Psoas muscle (tissue), 8 donors: ENCODE results near the gene ITGB8. TPM values are rescaled to one million over a fixed set of nuclear protein-coding genes. Genes with fewer than 3 reads are reported as not detected.

ENCODE experiments used
- ATAC-seq, 4 donors: fragments of 200-7000 bp; cut with Tn5 transposase; one replicate each; pipeline ENCODE4 v1.9.1; 2020; ENCODE audit warnings: moderate library complexity in 3 of 4, mild to moderate bottlenecking in 2 of 4
- DNase-seq, 2 donors: peaks; one replicate each; pipeline ENCODE4 v3.0.0-alpha.2; 2020
- H3K27ac ChIP-seq: fragments of 200-600 bp; one replicate; pipeline ENCODE4 v1.8.0; 2022
- H3K27me3 ChIP-seq, 3 donors: fragments of 200-600 bp in 1 of 3; one replicate each; pipeline versions ENCODE4 v1.6.1 to v1.8.0; 2013 to 2022; ENCODE audit warnings: low read length in 2 of 3, mild to moderate bottlenecking in 2 of 3, moderate library complexity in 1 of 3; ENCODE audit not compliant: insufficient read depth in 3 of 3
- H3K36me3 ChIP-seq, 2 donors: fragments of 200-600 bp in 1 of 2; one replicate each; pipeline versions ENCODE4 v1.6.1 to v1.8.0; 2013 to 2022; ENCODE audit warnings: low read depth in 1 of 2, mild to moderate bottlenecking in 1 of 2, moderate library complexity in 1 of 2; ENCODE audit not compliant: insufficient read depth in 1 of 2
- H3K4me1 ChIP-seq: fragments of 200-600 bp; one replicate; pipeline ENCODE4 v1.8.0; 2022
- H3K4me3 ChIP-seq: fragments of 200-600 bp; one replicate; pipeline ENCODE4 v1.8.0; 2022; ENCODE audit warnings: mild to moderate bottlenecking
- H3K9me3 ChIP-seq: fragments of 200-600 bp; one replicate; pipeline ENCODE4 v1.8.0; 2022
- WGBS, 3 donors: extraction: QIAGEN DNeasy Blood & Tissue Kit; methylation state at CpG; one replicate each; pipeline versions ENCODE4 v1.1.6 to v1.1.7; 2013; 5-methylcytosine and 5-hydroxymethylcytosine counted together
- intact Hi-C, 2 donors: fragments of 100-400 bp; cut with DNase I; formaldehyde crosslinking; loops; one replicate each; pipeline versions ENCODE4 v1.11.0 to v1.14.2; 2022
- polyA plus RNA-seq, 3 donors: library from polyadenylated mRNA; stranded (reverse); fragments of 200-250 nt; gene quantifications; one replicate each; pipeline ENCODE4 v1.2.3, GENCODE V29; 2013
- total RNA-seq, 4 donors: library from RNA; stranded (reverse); fragmentation: NEBNext Ultra II Directional in 2 of 4; extraction: Animal tissue kit (Norgen Biotek cat#: 25700) in 2 of 4; gene quantifications; one replicate each; pipeline versions ENCODE4 v1.2.1 to v1.2.4, GENCODE V29; 2021 to 2023
- TF ChIP-seq, protein P1 (sequence below): fragments of 200-600 bp; IDR thresholded peaks from one replicate; pipeline ENCODE4 v1.8.0; 2022; ENCODE audit warnings: antibody characterized with exemption
- donor health status: healthy with polysubstance abuse.
- donor health status: DM: no; HTN: no; CAD: no; lungs with moderate emphysema.
- donor health status: Bipolar disorder and iron deficiency.
- donor health status: healthy.
- donor health status: DM: yes; HTN: yes; CAD: no.
- donor health status: DM: no; HTN: no; CAD: no.
- donor health status: DM: no; HTN: no; CAD: no.
- donor health status: DM: yes; HTN: yes; CAD: no.

The ITGB8 gene
- total and polyA plus RNA-seq, 7 donors: 0.04 to 0.60 (median 0.12) TPM

DNA sequence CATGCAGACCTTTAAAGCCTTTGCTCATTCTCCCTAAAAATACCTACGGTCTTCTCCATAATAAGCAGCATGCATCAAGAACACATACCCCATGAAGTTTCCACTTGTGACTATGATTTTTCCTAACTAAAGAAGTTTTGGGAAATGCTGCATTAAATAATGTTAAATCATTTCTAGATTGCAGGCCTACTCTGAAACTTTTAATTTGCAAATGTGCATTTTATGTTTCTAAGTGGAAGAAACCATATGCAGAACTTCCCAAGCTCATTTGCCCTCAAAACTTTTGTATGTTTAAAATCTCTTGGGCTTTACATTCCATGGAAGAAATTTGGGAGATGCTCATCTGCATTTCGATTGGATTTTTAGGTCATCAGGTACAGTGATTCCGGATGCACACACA is 63.6 kb downstream of the ITGB8 start:
- ATAC-seq (no peak), DNase-seq (no peak)
- H3K4me3 ChIP-seq: no peak overlapping the region
- WGBS, 3 donors: 92 to 95% (median 93%) methylated on average over 3 of the region's 3 CpGs
- H3K27me3 ChIP-seq: no peaks in the 10 kb centered on the region
- H3K4me1 ChIP-seq: no peaks in the 10 kb centered on the region
- H3K27ac ChIP-seq: no peak overlapping the region
- H3K36me3 ChIP-seq: no peaks in the 10 kb centered on the region
- no peaks in the 10 kb centered on the region for H3K9me3 ChIP-seq
- intact Hi-C loops: no loop called here
- TF ChIP-seq, protein P1, sequence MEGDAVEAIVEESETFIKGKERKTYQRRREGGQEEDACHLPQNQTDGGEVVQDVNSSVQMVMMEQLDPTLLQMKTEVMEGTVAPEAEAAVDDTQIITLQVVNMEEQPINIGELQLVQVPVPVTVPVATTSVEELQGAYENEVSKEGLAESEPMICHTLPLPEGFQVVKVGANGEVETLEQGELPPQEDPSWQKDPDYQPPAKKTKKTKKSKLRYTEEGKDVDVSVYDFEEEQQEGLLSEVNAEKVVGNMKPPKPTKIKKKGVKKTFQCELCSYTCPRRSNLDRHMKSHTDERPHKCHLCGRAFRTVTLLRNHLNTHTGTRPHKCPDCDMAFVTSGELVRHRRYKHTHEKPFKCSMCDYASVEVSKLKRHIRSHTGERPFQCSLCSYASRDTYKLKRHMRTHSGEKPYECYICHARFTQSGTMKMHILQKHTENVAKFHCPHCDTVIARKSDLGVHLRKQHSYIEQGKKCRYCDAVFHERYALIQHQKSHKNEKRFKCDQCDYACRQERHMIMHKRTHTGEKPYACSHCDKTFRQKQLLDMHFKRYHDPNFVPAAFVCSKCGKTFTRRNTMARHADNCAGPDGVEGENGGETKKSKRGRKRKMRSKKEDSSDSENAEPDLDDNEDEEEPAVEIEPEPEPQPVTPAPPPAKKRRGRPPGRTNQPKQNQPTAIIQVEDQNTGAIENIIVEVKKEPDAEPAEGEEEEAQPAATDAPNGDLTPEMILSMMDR: no peak

DNA sequence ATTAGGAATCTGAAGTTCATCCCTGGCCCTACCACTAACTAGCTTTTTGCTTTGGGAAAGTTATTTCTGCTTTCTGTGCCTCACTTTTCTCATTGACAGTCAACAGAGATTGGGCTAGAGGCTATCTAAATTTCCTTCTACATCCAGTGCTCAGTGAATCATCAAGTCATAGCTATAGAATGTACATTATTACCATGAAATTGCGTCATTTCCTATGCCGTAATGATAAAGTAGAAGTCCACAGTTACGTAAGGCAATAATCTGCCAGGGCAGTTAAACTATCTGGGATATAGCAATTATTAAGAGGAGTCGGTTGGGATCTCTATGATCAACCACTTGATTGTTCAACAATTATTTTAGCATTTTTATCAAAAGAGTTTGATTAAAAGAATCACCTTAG is 64.4 kb downstream of the ITGB8 start:
- Histone ChIP-seq H3K4me1 (no peaks in the 10 kb centered on the region), H3K27ac (no peak overlapping the region), H3K9me3 (no peaks in the 10 kb centered on the region), H3K4me3 (no peak overlapping the region), H3K36me3 (no peaks in the 10 kb centered on the region), H3K27me3 (no peaks in the 10 kb centered on the region)
- TF ChIP-seq, protein P1: no peak
- ATAC-seq (no peak), DNase-seq (no peak)
- intact Hi-C loops: no loop called here
- 89 to 94% (median 90%) methylated on average over 4 of the region's 4 CpGs for WGBS, 3 donors

DNA sequence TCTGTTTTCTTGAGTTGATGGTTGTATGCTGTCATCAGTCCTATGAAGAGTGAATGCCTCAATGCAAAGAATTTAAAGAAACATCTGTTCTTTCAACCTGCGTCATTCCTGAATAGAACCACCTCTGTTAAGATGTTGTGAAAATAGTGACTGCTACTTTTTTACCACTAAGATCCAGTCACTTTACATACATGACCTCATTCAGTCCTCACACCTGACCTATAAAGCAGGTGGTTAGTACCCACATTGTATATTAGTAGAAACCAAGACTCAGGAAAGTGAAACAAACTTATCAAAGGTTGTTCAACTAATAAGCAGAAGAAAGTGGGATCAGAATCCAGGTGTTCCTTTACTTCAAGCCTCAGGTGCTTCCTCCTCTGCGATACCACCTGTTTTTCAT is 64.8 kb downstream of the ITGB8 start:
- Histone ChIP-seq H3K36me3 (no peaks in the 10 kb centered on the region), H3K4me3 (no peak overlapping the region), H3K4me1 (no peaks in the 10 kb centered on the region), H3K9me3 (no peaks in the 10 kb centered on the region), H3K27ac (no peak overlapping the region), H3K27me3 (no peaks in the 10 kb centered on the region)
- intact Hi-C loops: no loop called here
- no peak for ATAC-seq
- WGBS, 3 donors: 94 to 97% (median 97%) methylated on average over 2 of the region's 2 CpGs
- DNase-seq: no peak
- TF ChIP-seq, protein P1: no peak

DNA sequence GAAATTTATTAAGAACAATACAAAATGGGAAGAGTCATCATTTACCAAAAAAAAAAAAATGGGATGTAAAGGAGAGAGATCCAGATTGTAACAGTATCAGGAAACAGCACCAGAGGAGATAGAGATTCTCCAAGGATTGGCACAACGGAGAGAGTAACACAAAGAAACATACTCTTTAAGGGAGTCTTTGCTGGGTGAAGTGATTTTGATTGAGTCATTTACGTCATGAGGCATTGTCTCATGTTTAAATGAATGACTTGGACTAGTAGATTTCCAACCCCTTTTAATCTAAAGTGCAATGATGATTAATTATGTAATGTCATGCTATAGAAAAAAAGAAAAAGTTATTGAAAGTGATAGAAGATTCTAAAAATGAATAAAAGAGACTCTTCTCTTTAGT is 68.8 kb downstream of the ITGB8 start:
- intact Hi-C loops: no loop called here
- no peak for DNase-seq
- Histone ChIP-seq H3K9me3 (no peaks in the 10 kb centered on the region), H3K4me1 (no peaks in the 10 kb centered on the region), H3K27ac (no peak overlapping the region), H3K4me3 (no peak overlapping the region), H3K36me3 (no peaks in the 10 kb centered on the region), H3K27me3 (no peaks in the 10 kb centered on the region)
- no peak for ATAC-seq
- TF ChIP-seq, protein P1: no peak
- 88 to 96% (median 95%) methylated on average over 2 of the region's 2 CpGs for WGBS, 3 donors

DNA sequence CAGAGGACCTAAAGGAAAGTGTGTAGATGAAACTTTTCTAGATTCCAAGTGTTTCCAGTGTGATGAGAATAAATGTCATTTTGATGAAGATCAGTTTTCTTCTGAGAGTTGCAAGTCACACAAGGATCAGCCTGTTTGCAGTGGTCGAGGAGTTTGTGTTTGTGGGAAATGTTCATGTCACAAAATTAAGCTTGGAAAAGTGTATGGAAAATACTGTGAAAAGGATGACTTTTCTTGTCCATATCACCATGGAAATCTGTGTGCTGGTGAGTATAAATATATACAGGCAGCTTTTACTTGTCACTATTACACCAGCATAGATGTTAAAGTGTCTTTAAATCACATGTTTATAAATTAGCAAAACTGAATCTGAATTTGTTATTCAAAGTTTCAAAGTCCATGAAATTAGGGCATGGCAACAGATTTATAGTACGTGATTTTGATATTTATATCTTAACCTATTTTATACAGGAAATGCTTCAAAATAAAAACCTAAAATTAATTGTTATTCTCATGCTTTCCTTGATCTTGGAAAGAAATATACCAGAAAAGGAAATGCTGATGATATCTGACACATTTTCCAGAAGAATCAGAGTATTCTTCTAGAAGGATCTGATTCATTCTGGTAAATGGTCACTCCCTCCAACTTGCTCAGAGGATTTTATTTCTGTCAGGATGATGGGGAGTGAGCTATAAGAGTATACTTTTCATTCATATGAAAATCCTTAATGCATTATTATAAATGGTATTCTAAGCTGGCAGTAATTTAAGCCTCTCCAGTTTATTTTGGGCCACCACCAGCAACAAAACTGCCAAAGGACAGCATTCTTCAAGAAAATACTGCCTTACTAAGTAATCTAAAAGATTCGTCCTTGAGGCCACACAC is 71.4 kb downstream of the ITGB8 start:
- DNase-seq: no peak
- no peak overlapping the region for H3K27ac ChIP-seq

More for the DNA sequence above, 71.4 kb downstream of the ITGB8 start:
- no peaks in the 10 kb centered on the region for H3K4me1 ChIP-seq
- WGBS, 3 donors: 49 to 63% (median 54%) methylated on average over 3 of the region's 3 CpGs
- H3K27me3 ChIP-seq: no peaks in the 10 kb centered on the region
- TF ChIP-seq, protein P1: no peak
- H3K36me3 ChIP-seq: no peaks in the 10 kb centered on the region
- H3K9me3 ChIP-seq: no peaks in the 10 kb centered on the region
- intact Hi-C loops: no loop called here
- no peak overlapping the region for H3K4me3 ChIP-seq
- no peak for ATAC-seq
